Measurements from ENCODE around the gene KRTAP10-3. TPM values are rescaled to one million over a fixed set of nuclear protein-coding genes. Genes with fewer than 3 reads are reported as not detected.
"Not testable (repeated sequence)": the region's sequence is repeated elsewhere in the genome, so short reads cannot be mapped to it uniquely, and the experiment has no call there.

KRTAP10-3 gene
- total and polyA plus RNA-seq, 2 of the 13 experiments (the other 11 are each of a cell fraction or from before 2014, with no cell fraction given), result not detected

- TF ChIP-seq ZNF256 (CRISPR knock-in tag; conservative IDR thresholded peaks at IDR 0.05) (no peak), ZFP37 (CRISPR knock-in tag; IDR thresholded peaks at IDR 0.05; ENCODE audit: borderline replicate concordance) (no peak)
Observed at GRCh38 chr21:44564886-44565598, 6.4 kb upstream of the KRTAP10-3 start (continued).

GRCh38 chr21:44564099-44564498 is 5.5 kb upstream of the KRTAP10-3 start:
- no TSS peak for BruUV-seq (replicated peaks)
- Histone ChIP-seq H3K79me2 (ENCODE audit: insufficient read depth, low read length) (no peaks in the 10 kb centered on the region), H3K4me2 (ENCODE audit: low read depth, low read length) (no peak overlapping the region), H3K4me1 (ENCODE audit: insufficient read depth, low read length) (no peaks in the 10 kb centered on the region), H4K20me1 (ENCODE audit: insufficient read depth, low read length) (no peaks in the 10 kb centered on the region), H3K36me3 (replicated peaks in 1 of 2; ENCODE audit: control insufficient read depth in 1 of 2, insufficient read depth in 2 of 2, low read length in 2 of 2) (no peaks in the 10 kb centered on the region), H2AFZ (ENCODE audit: low read length) (no peak overlapping the region), H3K27ac (ENCODE audit: extremely low read length, insufficient read depth, low read length) (no peak overlapping the region), H3K9me3 (ENCODE audit: low read length) (no peaks in the 10 kb centered on the region), H3K9ac (ENCODE audit: insufficient read depth, low read depth, low read length) (no peak overlapping the region), H3K4me3 (replicated peaks in 1 of 3; ENCODE audit: insufficient read depth in 1 of 3, low read depth in 2 of 3, low read length in 3 of 3) (no peak overlapping the region), H3K27me3 (ENCODE audit: control insufficient read depth in 1 of 2, insufficient read depth in 2 of 2, low read length in 2 of 2) (no peaks in the 10 kb centered on the region)
- intact Hi-C loops (cut with micrococcal nuclease; ENCODE audit: unreplicated experiment), result no loop called here
- FAIRE-seq, result no peak
- in situ Hi-C loops (cut with HindIII; ENCODE audit: extremely low pct_ligation_motif_present, low pct_unique_long_range_greater_than_20kb), result no loop called here
- TF ChIP-seq ZFP36L1 (CRISPR knock-in tag; IDR thresholded peaks at IDR 0.05) (no peak), ZNF136 (CRISPR knock-in tag; IDR thresholded peaks at IDR 0.05; ENCODE audit: low read depth) (no peak), RBM39 (IDR thresholded peaks at IDR 0.05; ENCODE audit: low read depth, low read length, poor library complexity, severe bottlenecking) (no peak), ZNF18 (CRISPR knock-in tag; IDR thresholded peaks at IDR 0.05; ENCODE audit: insufficient replicate concordance) (no peak), XRCC5 (optimal IDR thresholded peaks at IDR 0.05; ENCODE audit: low read length) (no peak), STAT5B (CRISPR knock-in tag; IDR thresholded peaks at IDR 0.05) (no peak), ZNF776 (CRISPR knock-in tag; IDR thresholded peaks at IDR 0.05) (no peak), PBX2 (CRISPR knock-in tag; IDR thresholded peaks at IDR 0.05) (no peak), PRPF4 (IDR thresholded peaks at IDR 0.05; ENCODE audit: low read depth, low read length, poor library complexity, severe bottlenecking) (no peak), KDM5B (CRISPR knock-in tag; IDR thresholded peaks at IDR 0.05; ENCODE audit: borderline replicate concordance) (no peak), DDIT3 (CRISPR knock-in tag; IDR thresholded peaks at IDR 0.05) (no peak), TMF1 (CRISPR knock-in tag; IDR thresholded peaks at IDR 0.05; ENCODE audit: low read depth) (no peak)
- ATAC-seq, result no peak
- POLR2A ChIA-PET, result no interaction called here
- CTCF ChIA-PET (ENCODE audit: low intra/inter-chr PET ratio, low total read pairs), result interaction anchor here (0.5 kb wide), 1 partner anchor 10 kb away, joined by 3 read pairs; no protein-coding TSS in a partner anchor
- DNase-seq (ENCODE audit: low spot score), result no peak
- WGBS (ENCODE audit: low lambda C conversion rate), result 81% methylated on average over 1 of the region's 1 CpG

- DNase-seq (ENCODE audit: low spot score); POLR2A ChIA-PET; H3K36me3 ChIP-seq (replicated peaks in 1 of 2; ENCODE audit: control insufficient read depth in 1 of 2, insufficient read depth in 2 of 2, low read length in 2 of 2); H3K9ac ChIP-seq (ENCODE audit: insufficient read depth, low read depth, low read length); H3K4me2 ChIP-seq (ENCODE audit: low read depth, low read length); FAIRE-seq; H3K79me2 ChIP-seq (ENCODE audit: insufficient read depth, low read length); in situ Hi-C loops (cut with HindIII; ENCODE audit: extremely low pct_ligation_motif_present, low pct_unique_long_range_greater_than_20kb); ATAC-seq; H3K4me1 ChIP-seq (ENCODE audit: insufficient read depth, low read length); H4K20me1 ChIP-seq (ENCODE audit: insufficient read depth, low read length); H2AFZ ChIP-seq (ENCODE audit: low read length); CTCF ChIA-PET (ENCODE audit: low intra/inter-chr PET ratio, low total read pairs); intact Hi-C loops (cut with micrococcal nuclease; ENCODE audit: unreplicated experiment); H3K27ac ChIP-seq (ENCODE audit: extremely low read length, insufficient read depth, low read length); H3K9me3 ChIP-seq (ENCODE audit: low read length); H3K4me3 ChIP-seq (replicated peaks in 1 of 3; ENCODE audit: insufficient read depth in 1 of 3, low read depth in 2 of 3, low read length in 3 of 3); BruUV-seq (replicated peaks): not testable (repeated sequence)
- peaks cover 0 to 11% of the 10 kb centered on the region in 2 experiments; a peak in 2 of 5 replicates for H3K27me3 ChIP-seq (ENCODE audit: control insufficient read depth in 1 of 2, insufficient read depth in 2 of 2, low read length in 2 of 2)
- no CpG with 5 or more reads among the region's 10 CpGs for WGBS (ENCODE audit: low lambda C conversion rate)
Observed at GRCh38 chr21:44558329-44558675, 293 bp downstream of the KRTAP10-3 start.
